Measurements from ENCODE around the gene HIGD1B. TPM values are rescaled to one million over a fixed set of nuclear protein-coding genes. Genes with fewer than 3 reads are reported as not detected.

HIGD1B gene
- total and polyA plus RNA-seq, 2 of the 4 experiments (the other 2 are of a cell fraction), result not detected

GRCh38 chr17:44881145-44881544, 33.5 kb downstream of the HIGD1B start:
- CTCF ChIA-PET, result interaction anchor here (1.2 kb wide), 1 partner anchor 102 kb away, joined by 4 read pairs; no protein-coding TSS in a partner anchor
- no peak overlapping the region for H2BK15ac ChIP-seq (ENCODE audit: low read depth, low read length)
- POLR2A ChIA-PET (ENCODE audit: unreplicated experiment), result no interaction called here
- intact Hi-C loops (cut with micrococcal nuclease), result no loop called here
- no peak overlapping the region for H2BK120ac ChIP-seq (ENCODE audit: low read depth, low read length)
- no peak overlapping the region for H3K23ac ChIP-seq (ENCODE audit: low read depth, low read length)
- peaks cover 54% of the 10 kb centered on the region for H3K36me3 ChIP-seq (ENCODE audit: control insufficient read depth, insufficient read depth, low read length)
- ATAC-seq (ENCODE audit: low read depth) (no peak), DNase-seq (no peak)
- no peak overlapping the region for H2AK5ac ChIP-seq (ENCODE audit: low read depth, low read length)
- H3K18ac ChIP-seq (ENCODE audit: low read depth, low read length), result no peak overlapping the region
- H4K5ac ChIP-seq (ENCODE audit: low read depth, low read length), result no peak overlapping the region
- no peaks in the 10 kb centered on the region for H4K20me1 ChIP-seq (ENCODE audit: insufficient read depth, low read length)
- no TSS peak for BruUV-seq (replicated peaks)
- dilution Hi-C loops (cut with HindIII; ENCODE audit: low sequenced_read_pairs, unreplicated experiment), result no loop called here
- no peak overlapping the region for H2BK5ac ChIP-seq (ENCODE audit: low read depth, low read length, poor library complexity, severe bottlenecking)
- in situ Hi-C loops (cut with MboI; ENCODE audit: low sequenced_read_pairs), result no loop called here
- H3K27ac ChIP-seq (ENCODE audit: insufficient read depth, low read length), result no peak overlapping the region
- H3K27me3 ChIP-seq (ENCODE audit: control insufficient read depth, insufficient read depth, low read length), result no peaks in the 10 kb centered on the region
- H4K8ac ChIP-seq (ENCODE audit: low read depth in 2 of 2, low read length in 2 of 2), result no peak overlapping the region
- H3K14ac ChIP-seq (replicated peaks; ENCODE audit: low read depth, low read length), result no peak overlapping the region
- H3K4me2 ChIP-seq (ENCODE audit: low read depth, low read length), result no peak overlapping the region
- no peak overlapping the region for H2AK9ac ChIP-seq (replicated peaks; ENCODE audit: low read depth, low read length, poor library complexity)
- no peak overlapping the region for H3K4me3 ChIP-seq (ENCODE audit: insufficient read depth, low read depth, low read length)
- no peak overlapping the region for H2AFZ ChIP-seq (replicated peaks; ENCODE audit: low read length, poor library complexity)
- no peak overlapping the region for H2BK20ac ChIP-seq (ENCODE audit: low read depth, low read length)
- no peaks in the 10 kb centered on the region for H3K9me3 ChIP-seq (ENCODE audit: control insufficient read depth, insufficient read depth, low read length)
- H3K4me1 ChIP-seq (ENCODE audit: control insufficient read depth, insufficient read depth, low read length), result no peaks in the 10 kb centered on the region
- no peak overlapping the region for H3K4ac ChIP-seq (ENCODE audit: low read depth, low read length)
- TF ChIP-seq RCOR1 (IDR thresholded peaks at IDR 0.05; ENCODE audit: insufficient replicate concordance, low read length) (no peak), SMC3 (IDR thresholded peaks at IDR 0.05; ENCODE audit: low read depth, low read length) (no peak), CHD1 (IDR thresholded peaks at IDR 0.05; ENCODE audit: low read depth, low read length) (no peak), USF2 (IDR thresholded peaks at IDR 0.05; ENCODE audit: low read depth, low read length) (no peak), MAFK (IDR thresholded peaks at IDR 0.05; ENCODE audit: low read depth, low read length) (no peak), CTCF (conservative IDR thresholded peaks at IDR 0.05; ENCODE audit: low read depth, low read length) (no peak), CEBPB (IDR thresholded peaks at IDR 0.05; ENCODE audit: low read depth, low read length) (no peak), BHLHE40 (IDR thresholded peaks at IDR 0.05; ENCODE audit: low read depth, low read length) (no peak), MAZ (IDR thresholded peaks at IDR 0.05; ENCODE audit: borderline replicate concordance, low read depth, low read length) (no peak), NFE2L2 (IDR thresholded peaks at IDR 0.05; ENCODE audit: low read depth, low read length) (no peak), ELK1 (IDR thresholded peaks at IDR 0.05; ENCODE audit: borderline replicate concordance, low read depth, low read length) (no peak), RAD21 (IDR thresholded peaks at IDR 0.05; ENCODE audit: low read length) (no peak), RFX5 (IDR thresholded peaks at IDR 0.05; ENCODE audit: low read depth, low read length) (no peak), FOS (IDR thresholded peaks at IDR 0.05; ENCODE audit: low read depth, low read length) (no peak), POLR2A (IDR thresholded peaks at IDR 0.05; ENCODE audit: low read depth, low read length) (no peak), MXI1 (IDR thresholded peaks at IDR 0.05; ENCODE audit: borderline replicate concordance, low read depth, low read length) (no peak)
- no CpG with 5 or more reads among the region's 4 CpGs for WGBS, 2 experiments (ENCODE audit: extremely low coverage in 2 of 2, insufficient read length in 1 of 2)
- no peaks in the 10 kb centered on the region for H3K9me1 ChIP-seq (ENCODE audit: insufficient read depth, low read length)
- H3K56ac ChIP-seq (ENCODE audit: extremely low read depth, insufficient read depth, low read length), result no peak overlapping the region
- peaks cover 0 to 8% of the 10 kb centered on the region in 2 experiments; a peak in 1 of 4 replicates for H3K79me1 ChIP-seq (ENCODE audit: low read depth in 1 of 2, low read length in 2 of 2)
- H3K9ac ChIP-seq (ENCODE audit: low read depth, low read length), result no peak overlapping the region
- no peak overlapping the region for H4K91ac ChIP-seq (ENCODE audit: insufficient read depth, low read depth, low read length)

All from IMR-90 (cell line).